Right ventricle myocardium superior (tissue), 1 donor: ENCODE data around the gene DLG5. TPM values are rescaled to one million over a fixed set of nuclear protein-coding genes. Genes with fewer than 3 reads are reported as not detected.
A peak's percentile ranks its signal among the peaks of the same experiment; 100 is the strongest.

Experiments used
- ATAC-seq: fragments of 200-7000 bp; cut with Tn5 transposase; one replicate; pipeline ENCODE4 v1.9.1; 2020; ENCODE audit warnings: mild to moderate bottlenecking; ENCODE audit not compliant: poor library complexity
- DNase-seq: peaks from one replicate; pipeline ENCODE4 v3.0.0-alpha.2; 2020
- intact Hi-C: fragments of 100-400 bp; cut with DNase I; formaldehyde crosslinking; loops from one replicate; pipeline ENCODE4 v1.11.2; 2022
- total RNA-seq: library from RNA; stranded (reverse); fragmentation: NEBNext Ultra II Directional; extraction: Animal tissue kit (Norgen Biotek cat#: 25700); gene quantifications from one replicate; pipeline ENCODE4 v1.2.1, GENCODE V29; 2021
- donor health status: DM: no; HTN: yes; CAD: no; lungs with severe emphysema.

DLG5 gene
- total RNA-seq, 1 donor from 2014 or later: 8.8 TPM

DNA sequence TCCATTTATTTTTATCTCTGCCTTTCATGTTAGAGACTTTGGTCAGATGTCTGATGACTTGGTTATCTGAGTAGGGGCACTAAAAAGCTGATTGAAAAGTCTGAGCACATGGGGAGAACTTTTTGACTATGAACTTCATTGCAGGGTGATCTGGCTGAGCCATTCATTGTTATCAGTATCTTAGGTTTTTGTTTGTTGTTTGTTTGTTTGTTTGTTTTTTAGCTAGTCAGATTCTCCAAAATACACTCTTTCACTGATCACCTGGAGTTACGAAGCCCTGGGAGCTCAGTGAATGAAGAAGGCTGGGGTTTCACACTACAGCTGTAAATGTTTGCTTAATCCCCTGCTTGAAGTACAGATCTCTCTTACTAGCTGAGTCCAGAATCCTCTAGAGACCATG, 28.6 kb upstream of the DLG5 start:
- DNase-seq (no peak), ATAC-seq (no peak)
- intact Hi-C loops: no loop called here

DNA sequence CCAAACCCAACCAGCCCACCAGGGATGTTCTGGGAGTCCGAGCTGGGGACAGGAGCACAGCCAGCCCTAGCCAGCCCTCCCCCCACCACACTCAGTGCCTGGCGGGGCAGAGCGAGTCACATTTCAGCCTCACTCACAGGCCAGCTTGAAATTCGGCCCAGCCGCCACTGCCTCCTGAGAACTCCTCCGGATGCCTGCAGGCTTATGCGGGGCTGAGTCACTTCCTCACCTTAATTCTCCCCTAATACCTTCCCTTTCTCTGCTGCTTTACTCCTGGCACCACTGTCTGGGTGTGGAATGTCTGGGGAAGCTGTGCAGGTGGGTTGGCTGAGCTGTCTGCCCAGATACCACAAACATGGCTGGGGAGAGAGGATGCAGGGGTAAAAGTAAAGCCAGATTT, 22.6 kb upstream of the DLG5 start:
- no peak for ATAC-seq
- intact Hi-C loops: no loop called here

DNA sequence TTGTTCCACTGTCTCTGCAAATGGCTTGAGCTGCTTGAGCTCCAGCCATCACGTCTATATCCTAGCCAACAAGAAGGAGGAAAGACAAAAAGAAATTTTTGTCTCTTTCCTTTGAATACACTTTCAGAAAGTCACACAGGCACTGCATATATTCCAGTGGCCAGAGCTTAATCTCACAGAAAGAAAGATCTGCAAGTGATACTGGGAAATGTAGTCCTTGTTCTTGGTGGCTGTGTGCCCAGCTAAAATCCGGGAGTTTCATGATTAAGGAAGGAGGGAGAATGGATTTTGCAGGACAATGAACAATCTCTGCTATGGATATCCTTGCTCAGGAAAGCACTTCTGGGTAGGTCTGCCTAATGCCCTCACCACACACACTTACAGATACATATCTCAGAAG, 19.5 kb upstream of the DLG5 start:
- ATAC-seq (no peak), DNase-seq (no peak)
- intact Hi-C loops: no loop called here

More for the DNA sequence above, 22.6 kb upstream of the DLG5 start:
- DNase-seq: no peak

DNA sequence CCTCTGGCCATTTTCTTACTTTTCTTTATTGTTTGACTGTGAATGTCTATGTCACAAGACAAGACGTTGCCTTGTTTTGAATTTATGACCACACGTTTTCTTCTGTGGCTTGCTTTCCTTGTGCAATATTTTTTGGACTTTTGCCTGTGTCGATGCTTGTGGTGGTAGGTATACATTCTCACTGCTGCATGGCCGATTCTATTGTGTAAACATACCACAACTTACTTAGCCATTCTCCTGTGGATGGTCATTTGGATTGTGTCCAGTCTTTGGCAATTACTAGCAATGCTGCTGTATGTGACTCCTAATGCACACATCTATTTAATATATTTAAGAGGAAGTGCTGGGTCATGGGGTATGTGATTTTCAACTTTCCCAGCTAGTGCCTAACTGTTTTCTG, 18.0 kb upstream of the DLG5 start:
- intact Hi-C loops: no loop called here
- DNase-seq: no peak
- no peak for ATAC-seq

DNA sequence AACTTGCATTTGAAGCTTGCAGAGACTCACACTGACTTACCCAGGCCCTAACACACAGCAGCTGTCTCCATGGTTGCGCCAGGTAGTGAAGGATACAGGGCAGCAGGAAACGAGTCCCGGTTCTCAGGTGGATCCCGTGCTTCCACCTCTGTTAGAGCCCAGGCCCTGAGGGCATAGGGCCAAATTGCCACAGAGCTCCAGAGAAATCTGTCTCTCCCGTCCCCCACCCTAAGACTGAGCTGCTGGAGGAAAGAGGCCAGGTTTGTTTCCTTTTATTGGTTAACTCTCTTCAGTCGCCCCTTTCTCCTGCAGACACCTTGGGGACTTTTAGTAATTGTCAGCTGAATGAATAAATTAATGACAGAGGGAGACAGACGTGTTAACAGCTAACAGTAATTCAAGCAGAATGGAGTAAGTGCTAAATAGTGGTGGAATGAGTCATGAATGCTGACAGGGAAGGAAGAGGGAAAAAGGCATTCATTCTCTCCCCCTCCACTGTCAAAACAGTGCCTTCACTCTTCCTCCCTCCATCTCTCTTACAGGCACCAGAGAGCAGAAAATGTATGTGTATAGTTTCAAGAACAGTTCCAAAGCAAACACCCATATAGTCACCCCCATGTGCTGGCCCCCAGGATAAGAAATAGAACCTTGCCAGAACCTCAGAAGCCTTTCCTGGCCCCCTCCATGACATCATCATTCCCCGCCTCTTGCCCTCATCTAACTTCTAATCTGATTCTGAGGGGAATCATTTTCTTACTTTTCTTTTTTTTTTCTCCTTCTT, 16.8 kb upstream of the DLG5 start:
- peak; percentile 42 for ATAC-seq
- no peak for DNase-seq
- intact Hi-C loops: no loop called here

DNA sequence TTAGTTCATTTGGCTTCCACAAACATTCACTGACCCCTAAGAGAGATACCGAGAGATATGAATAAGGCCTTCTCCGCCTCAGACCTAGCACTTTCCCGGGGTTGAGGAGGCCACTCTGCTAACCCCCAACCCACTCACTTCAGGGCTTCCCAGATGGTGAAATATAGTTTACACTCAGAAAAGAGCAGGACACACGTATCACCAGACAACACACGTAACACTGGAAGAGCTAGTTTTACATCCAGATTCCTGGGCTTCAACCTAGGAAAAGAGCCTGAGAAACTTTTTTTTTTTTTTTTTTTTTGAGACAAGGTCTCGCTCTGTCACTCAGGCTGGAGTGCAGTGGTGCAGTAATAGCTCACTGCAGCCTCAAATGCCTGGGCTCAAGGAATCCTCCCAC, 15.2 kb upstream of the DLG5 start:
- DNase-seq (no peak), ATAC-seq (no peak)
- intact Hi-C loops: no loop called here

DNA sequence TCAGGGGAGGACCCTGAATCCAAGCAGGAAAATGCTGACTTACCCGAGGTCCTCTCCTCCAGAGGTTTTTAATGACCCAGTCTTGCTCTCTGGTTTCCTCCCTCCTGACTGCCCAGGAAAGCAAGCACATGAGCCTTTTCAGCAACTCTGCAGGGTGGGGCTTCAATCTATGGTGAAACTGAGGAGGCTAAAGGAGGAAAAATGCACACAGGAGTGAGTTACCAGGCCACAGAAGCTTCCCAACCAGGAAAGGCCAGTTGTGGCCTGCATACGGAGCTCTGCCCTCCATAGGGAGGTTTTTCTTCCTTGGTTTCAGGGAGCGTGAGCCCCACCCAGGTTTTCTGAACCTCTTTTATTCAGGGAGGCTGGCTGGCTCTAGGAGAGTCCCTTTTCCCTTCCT, 14.1 kb upstream of the DLG5 start:
- intact Hi-C loops: no loop called here
- DNase-seq: no peak
- no peak for ATAC-seq

DNA sequence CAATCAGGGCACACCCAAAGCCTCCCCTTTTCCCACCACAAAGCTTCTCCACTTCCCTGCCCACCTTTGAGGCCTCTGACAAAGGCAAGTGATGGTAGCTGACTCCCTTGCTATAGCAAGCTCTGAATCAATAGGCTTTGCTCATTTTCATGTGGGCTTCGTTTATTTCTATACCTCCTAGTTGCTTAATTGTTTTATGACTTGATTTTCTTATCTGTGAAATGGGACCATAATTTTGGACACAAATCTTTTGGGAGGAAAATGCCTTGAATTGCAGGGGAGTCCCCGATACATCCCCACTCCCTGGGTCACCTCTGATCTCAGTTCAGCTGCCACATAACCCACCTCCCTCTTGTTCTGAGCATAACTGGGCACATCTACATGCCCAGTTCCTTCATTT, 13.7 kb upstream of the DLG5 start:
- no peak for DNase-seq
- ATAC-seq: no peak
- intact Hi-C loops: no loop called here

GRCh38 chr10:77939561-77940001, 13.0 kb upstream of the DLG5 start:
- intact Hi-C loops: no loop called here
- DNase-seq: peak; percentile 58
- peak; percentile 74 for ATAC-seq

- no peak for ATAC-seq
- DNase-seq: no peak
- intact Hi-C loops: no loop called here
Measured at GRCh38 chr10:77936697-77937567, 10.4 kb upstream of the DLG5 start.

DNA sequence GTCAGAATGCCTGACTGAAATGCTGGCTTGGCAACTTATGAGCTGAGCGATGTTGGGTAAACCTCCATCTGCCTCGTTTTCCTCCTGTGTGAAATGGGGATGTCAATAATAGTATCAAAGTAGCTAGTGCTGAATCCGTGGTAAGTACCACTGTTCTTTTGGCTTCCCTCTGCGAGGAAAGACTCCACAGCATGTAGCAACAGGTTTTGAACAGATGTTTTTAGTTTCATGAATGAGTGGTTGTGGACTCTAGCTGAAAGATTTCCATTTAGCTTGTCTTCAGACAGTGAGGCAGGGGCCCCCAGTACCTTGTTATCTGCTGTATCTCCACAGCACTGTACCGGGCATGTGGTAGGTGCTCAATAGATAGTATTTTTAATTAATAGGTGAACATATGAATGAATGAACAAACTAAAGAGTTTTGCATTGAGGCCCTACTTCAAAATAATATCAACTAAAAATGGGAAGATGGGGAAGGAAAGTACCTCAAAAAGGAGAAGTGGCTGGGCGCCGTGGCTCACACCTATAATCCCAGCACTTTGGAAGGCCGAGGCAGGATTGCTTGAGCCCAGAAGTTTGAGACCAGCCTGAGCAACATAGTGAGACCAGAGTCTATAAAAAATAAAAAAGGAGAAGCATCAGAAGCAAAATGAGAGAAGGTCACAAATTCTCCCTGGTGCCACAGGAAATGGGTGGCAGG, 5.6 kb upstream of the DLG5 start:
- DNase-seq: no peak
- ATAC-seq: no peak
- intact Hi-C loops: no loop called here

GRCh38 chr10:77927402-77928246, 1.1 kb upstream of the DLG5 start:
- DNase-seq: no peak
- no peak for ATAC-seq
- intact Hi-C loops: no loop called here

DNA sequence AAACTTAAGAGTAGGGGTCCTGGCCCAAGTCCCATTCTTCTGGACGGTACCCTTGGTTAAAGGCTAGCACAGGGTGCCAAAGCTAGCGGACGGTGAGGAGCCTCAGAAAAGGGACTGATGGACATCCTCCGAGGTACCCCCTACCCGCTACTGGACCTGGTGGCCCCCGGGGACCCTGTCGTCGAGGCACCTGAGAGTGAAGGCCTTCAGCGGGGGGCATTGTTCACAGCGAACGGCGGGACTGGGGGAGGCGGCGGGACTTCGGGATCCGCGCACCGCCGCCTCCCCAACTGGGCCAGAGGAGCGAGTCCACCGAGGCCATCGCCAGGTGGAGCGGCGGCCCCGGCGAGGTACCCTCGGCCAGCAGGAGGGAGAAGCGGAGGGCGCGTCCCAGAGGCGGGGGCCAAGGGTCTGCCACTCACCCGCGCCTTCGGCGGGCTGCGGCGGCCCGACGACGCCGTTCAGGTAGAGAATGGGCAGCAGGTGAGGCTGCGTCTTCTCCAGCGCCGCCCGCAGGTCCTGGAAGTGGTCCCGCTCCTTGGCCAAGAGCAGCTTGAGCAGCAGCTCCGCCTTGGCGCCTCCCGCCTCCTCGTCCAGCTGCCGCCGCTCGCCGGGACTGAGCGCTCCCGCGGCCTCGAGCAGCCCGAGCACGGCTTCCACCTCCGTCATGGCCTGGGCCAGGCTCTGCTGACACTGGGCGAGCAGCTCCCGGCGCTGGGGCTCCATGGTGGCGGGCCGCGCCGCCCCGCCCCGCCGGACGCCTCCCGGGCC, 575 bp downstream of the DLG5 start:
- peak; percentile 51 for ATAC-seq
- DNase-seq: peak; percentile 67

GRCh38 chr10:77925410-77925794, 1.2 kb downstream of the DLG5 start:
- intact Hi-C loops: no loop called here
- DNase-seq: peak; percentile 42
- peak; percentile 34 for ATAC-seq

More for the DNA sequence above, 575 bp downstream of the DLG5 start:
- intact Hi-C loops: no loop called here

- no peak for DNase-seq
- intact Hi-C loops: no loop called here
- no peak for ATAC-seq
Measured at GRCh38 chr10:77922566-77923179, 3.9 kb downstream of the DLG5 start.

- ATAC-seq (no peak), DNase-seq (no peak)
- intact Hi-C loops: no loop called here
Measured at GRCh38 chr10:77922055-77922454, 4.5 kb downstream of the DLG5 start.

- DNase-seq (no peak), ATAC-seq (no peak)
Measured at GRCh38 chr10:77921395-77921794, 5.2 kb downstream of the DLG5 start.

More at GRCh38 chr10:77921395-77921794, 5.2 kb downstream of the DLG5 start:
- intact Hi-C loops: no loop called here
